ENCODE measurements around the gene SPARC.

Gene SPARC

GRCh38 chr5:151703780-151704179 lies 17.1 kb upstream of the SPARC start:
- no peaks in the 10 kb centered on the region for H4K20me1 ChIP-seq (ENCODE audit: insufficient read depth, low read length, poor library complexity, severe bottlenecking)
- no peaks in the 10 kb centered on the region for H3K9me3 ChIP-seq (ENCODE audit: insufficient read depth, low read depth, low read length)
- no peak overlapping the region for H3K4me3 ChIP-seq (ENCODE audit: low read length, poor library complexity, severe bottlenecking)
- no peak overlapping the region for H2AFZ ChIP-seq (ENCODE audit: low read length)
- H3K79me2 ChIP-seq (ENCODE audit: insufficient read depth, low read length) = no peaks in the 10 kb centered on the region
- H3K27me3 ChIP-seq (ENCODE audit: insufficient read depth, low read length, poor library complexity, severe bottlenecking) = no peaks in the 10 kb centered on the region
- H3K4me2 ChIP-seq (ENCODE audit: low read depth, low read length, poor library complexity, severe bottlenecking) = no peak overlapping the region
- TF ChIP-seq CTCF (conservative IDR thresholded peaks at IDR 0.05; ENCODE audit: low read length) = no peak
- TF ChIP-seq EZH2phosphoT487 (IDR thresholded peaks at IDR 0.05; ENCODE audit: borderline replicate concordance) = no peak
- no peaks in the 10 kb centered on the region for H3K36me3 ChIP-seq (ENCODE audit: insufficient read depth, low read length)
- no peaks in the 10 kb centered on the region for H3K9me2 ChIP-seq (replicated peaks; ENCODE audit: low read depth, low read length)
- peaks cover 9% of the 10 kb centered on the region for H3K4me1 ChIP-seq (ENCODE audit: insufficient read depth, low read length, poor library complexity, severe bottlenecking)
- no peaks in the 10 kb centered on the region for H3F3A ChIP-seq (ENCODE audit: low read depth)
- H3K9ac ChIP-seq (ENCODE audit: low read depth, low read length, poor library complexity, severe bottlenecking) = no peak overlapping the region

- Histone ChIP-seq H2AFZ (ENCODE audit: low read length) (no peak overlapping the region), H3K4me3 (ENCODE audit: low read length, poor library complexity, severe bottlenecking) (no peak overlapping the region), H3K9ac (ENCODE audit: low read depth, low read length, poor library complexity, severe bottlenecking) (no peak overlapping the region), H3K27me3 (ENCODE audit: insufficient read depth, low read length, poor library complexity, severe bottlenecking) (no peaks in the 10 kb centered on the region), H3K4me2 (ENCODE audit: low read depth, low read length, poor library complexity, severe bottlenecking) (no peak overlapping the region), H3F3A (ENCODE audit: low read depth) (no peaks in the 10 kb centered on the region), H3K36me3 (ENCODE audit: insufficient read depth, low read length) (no peaks in the 10 kb centered on the region), H3K4me1 (ENCODE audit: insufficient read depth, low read length, poor library complexity, severe bottlenecking) (peaks cover 8% of the 10 kb centered on the region), H3K79me2 (ENCODE audit: insufficient read depth, low read length) (no peaks in the 10 kb centered on the region), H4K20me1 (ENCODE audit: insufficient read depth, low read length, poor library complexity, severe bottlenecking) (no peaks in the 10 kb centered on the region), H3K9me2 (replicated peaks; ENCODE audit: low read depth, low read length) (no peaks in the 10 kb centered on the region), H3K9me3 (ENCODE audit: insufficient read depth, low read depth, low read length) (no peaks in the 10 kb centered on the region)
- TF ChIP-seq EZH2phosphoT487 (IDR thresholded peaks at IDR 0.05; ENCODE audit: borderline replicate concordance) (no peak), CTCF (conservative IDR thresholded peaks at IDR 0.05; ENCODE audit: low read length) (no peak)
Observed at GRCh38 chr5:151703227-151703626, 16.5 kb upstream of the SPARC start.

- TF ChIP-seq CTCF (conservative IDR thresholded peaks at IDR 0.05; ENCODE audit: low read length) (no peak), EZH2phosphoT487 (IDR thresholded peaks at IDR 0.05; ENCODE audit: borderline replicate concordance) (no peak)
- Histone ChIP-seq H3K79me2 (ENCODE audit: insufficient read depth, low read length) (no peaks in the 10 kb centered on the region), H3K9ac (ENCODE audit: low read depth, low read length, poor library complexity, severe bottlenecking) (no peak overlapping the region), H3K27me3 (ENCODE audit: insufficient read depth, low read length, poor library complexity, severe bottlenecking) (no peaks in the 10 kb centered on the region), H3K4me3 (ENCODE audit: low read length, poor library complexity, severe bottlenecking) (no peak overlapping the region), H3F3A (ENCODE audit: low read depth) (no peaks in the 10 kb centered on the region), H4K20me1 (ENCODE audit: insufficient read depth, low read length, poor library complexity, severe bottlenecking) (no peaks in the 10 kb centered on the region), H3K9me3 (ENCODE audit: insufficient read depth, low read depth, low read length) (no peaks in the 10 kb centered on the region), H2AFZ (ENCODE audit: low read length) (no peak overlapping the region), H3K4me2 (ENCODE audit: low read depth, low read length, poor library complexity, severe bottlenecking) (no peak overlapping the region), H3K36me3 (ENCODE audit: insufficient read depth, low read length) (no peaks in the 10 kb centered on the region), H3K4me1 (ENCODE audit: insufficient read depth, low read length, poor library complexity, severe bottlenecking) (no peaks in the 10 kb centered on the region), H3K9me2 (replicated peaks; ENCODE audit: low read depth, low read length) (no peaks in the 10 kb centered on the region)
Observed at GRCh38 chr5:151700820-151701219, 14.1 kb upstream of the SPARC start.

Measured in Loucy (cell line).